HepG2 (cell line): ENCODE data around the gene CST3. TPM values are rescaled to one million over a fixed set of nuclear protein-coding genes. Genes with fewer than 3 reads are reported as not detected.

ENCODE experiments used
- ARNTL ChIP-seq: sonication (generic); formaldehyde crosslinking; IDR thresholded peaks from 2 replicates; pipeline ENCODE4 v1.4.0; 2020; ENCODE audit warnings: mild to moderate bottlenecking, missing genetic modification reagents
- FOSL2 ChIP-seq: sonication (generic); formaldehyde crosslinking; IDR thresholded peaks from 2 replicates; pipeline ENCODE4 v1.4.0; 2020; ENCODE audit warnings: missing genetic modification reagents
- FUBP1 ChIP-seq: sonication (generic); formaldehyde crosslinking; IDR thresholded peaks from 2 replicates; pipeline ENCODE4 v1.5.1; 2020; ENCODE audit warnings: missing genetic modification reagents, mild to moderate bottlenecking, borderline replicate concordance
- HMGA1 ChIP-seq: sonication (generic); formaldehyde crosslinking; conservative IDR thresholded peaks from 2 replicates; pipeline ENCODE4 v1.4.0; 2020; ENCODE audit warnings: missing genetic modification reagents
- MED1 ChIP-seq: sonication (generic); formaldehyde crosslinking; IDR thresholded peaks from 2 replicates; pipeline ENCODE4 v1.4.0; 2020; ENCODE audit warnings: missing genetic modification reagents
- MTA1 ChIP-seq: sonication (generic); formaldehyde crosslinking; IDR thresholded peaks from 2 replicates; pipeline ENCODE4 v1.4.0; 2020; ENCODE audit warnings: missing genetic modification reagents, mild to moderate bottlenecking, borderline replicate concordance
- MXD1 ChIP-seq: sonication (generic); formaldehyde crosslinking; IDR thresholded peaks from 2 replicates; pipeline ENCODE4 v1.4.0; 2020; ENCODE audit warnings: mild to moderate bottlenecking, missing genetic modification reagents
- NBN ChIP-seq: fragments of 450-650 bp; conservative IDR thresholded peaks from 2 replicates; pipeline ENCODE4 v1.6.1; 2017
- PITX1 ChIP-seq: sonication (generic); formaldehyde crosslinking; IDR thresholded peaks from 2 replicates; pipeline ENCODE4 v1.5.1; 2020; ENCODE audit warnings: mild to moderate bottlenecking, missing genetic modification reagents
- RNF2 ChIP-seq: fragments of 450-650 bp; conservative IDR thresholded peaks from 2 replicates; pipeline ENCODE4 v1.6.1; 2016; ENCODE audit warnings: low read depth
- SMAD1 ChIP-seq: sonication (generic); formaldehyde crosslinking; IDR thresholded peaks from 2 replicates; pipeline ENCODE4 v1.4.0; 2020; ENCODE audit warnings: missing genetic modification reagents, low read depth, mild to moderate bottlenecking, borderline replicate concordance
- SSRP1 ChIP-seq: IDR thresholded peaks from 2 replicates; pipeline ENCODE4 v1.6.1; 2016; ENCODE audit warnings: control low read depth
- THAP8 ChIP-seq: sonication (generic); formaldehyde crosslinking; IDR thresholded peaks from 2 replicates; pipeline ENCODE4 v1.5.1; 2020; ENCODE audit warnings: missing genetic modification reagents, mild to moderate bottlenecking, borderline replicate concordance
- USF2 ChIP-seq, 2 experiments: sonication (generic) in 1 of 2; formaldehyde crosslinking in 1 of 2; IDR thresholded peaks; 2 replicates each; pipeline versions ENCODE4 v1.5.1 to v1.6.1; 2011 to 2020; ENCODE audit warnings: borderline replicate concordance in 1 of 2, low read depth in 1 of 2, low read length in 1 of 2, mild to moderate bottlenecking in 1 of 2, missing genetic modification reagents in 1 of 2, moderate library complexity in 1 of 2
- ZBTB39 ChIP-seq: sonication (generic); formaldehyde crosslinking; IDR thresholded peaks from 2 replicates; pipeline ENCODE4 v1.5.0; 2020; ENCODE audit warnings: missing genetic modification reagents
- ZNF12 ChIP-seq: sonication (generic); formaldehyde crosslinking; IDR thresholded peaks from 2 replicates; pipeline ENCODE4 v1.5.0; 2020; ENCODE audit warnings: missing genetic modification reagents
- ZNF230 ChIP-seq: sonication (generic); formaldehyde crosslinking; IDR thresholded peaks from 2 replicates; pipeline ENCODE4 v1.4.0; 2020; ENCODE audit warnings: mild to moderate bottlenecking, missing genetic modification reagents
- ZNF34 ChIP-seq: sonication (generic); formaldehyde crosslinking; IDR thresholded peaks from 2 replicates; pipeline ENCODE4 v1.4.0; 2020; ENCODE audit warnings: mild to moderate bottlenecking, missing genetic modification reagents, borderline replicate concordance
- ZNF549 ChIP-seq: sonication (generic); formaldehyde crosslinking; IDR thresholded peaks from 2 replicates; pipeline ENCODE4 v1.5.0; 2020; ENCODE audit warnings: missing genetic modification reagents
- ZNF747 ChIP-seq: sonication (generic); formaldehyde crosslinking; IDR thresholded peaks from 2 replicates; pipeline ENCODE4 v1.8.1; 2023; ENCODE audit warnings: missing genetic modification reagents, mild to moderate bottlenecking, borderline replicate concordance
- ZNF878 ChIP-seq: sonication (generic); formaldehyde crosslinking; IDR thresholded peaks from 2 replicates; pipeline ENCODE4 v1.8.1; 2023; ENCODE audit warnings: mild to moderate bottlenecking, missing genetic modification reagents, moderate library complexity
- polyA plus RNA-seq, 8 experiments: library from polyadenylated mRNA; depleted of rRNA in 3 of 8; stranded (reverse) in 7 of 8; unstranded in 1 of 8; fragments of >200 nt; fragmentation: Illumina TruSeq in 4 of 8; extraction: Trizol in 4 of 8; gene quantifications; 2 replicates each; pipeline versions ENCODE4 v1.2.1 to v1.2.3, GENCODE V29; 2011 to 2016; ENCODE audit warnings: low read depth in 4 of 8, missing spikeins in 1 of 8, mixed read lengths in 1 of 8; ENCODE audit not compliant: insufficient read depth in 1 of 8
- total RNA-seq, 5 experiments: library from RNA; depleted of rRNA; stranded (reverse); fragments of >200 nt; fragmentation: Illumina TruSeq; extraction: Trizol; gene quantifications; 2 replicates each; pipeline ENCODE4 v1.2.3, GENCODE V29; 2016; ENCODE audit warnings: low read depth in 1 of 5

CST3 gene
- total and polyA plus RNA-seq, 2 of the 13 experiments (the other 11 are each of a cell fraction or from before 2014, with no cell fraction given): 690 to 1,005 TPM

GRCh38 chr20:23659989-23660837 is 22.5 kb upstream of the CST3 start (continued):
- TF ChIP-seq FUBP1 (CRISPR knock-in tag) (0 out of 2 replicates have a peak, but pooled peaks have one; percentile 49), SMAD1 (CRISPR knock-in tag) (0 out of 2 replicates have a peak, but pooled peaks have one; percentile 33), ZNF878 (0 out of 2 replicates have a peak, but pooled peaks have one; percentile 69), ZNF230 (CRISPR knock-in tag) (0 out of 2 replicates have a peak, but pooled peaks have one; percentile 6), ZNF12 (CRISPR knock-in tag) (peak; percentile 38; the same call in 1 of the 2 replicates), THAP8 (CRISPR knock-in tag) (no peak), PITX1 (CRISPR knock-in tag) (peak; percentile 55), FOSL2 (CRISPR knock-in tag) (peak; percentile 53), USF2 (IDR thresholded peaks at IDR 0.05; ENCODE audit: low read depth, low read length) (peak; percentile 71), USF2 (CRISPR knock-in tag; IDR thresholded peaks at IDR 0.05; ENCODE audit: borderline replicate concordance) (peak; percentile 77; the same call in 1 of the 2 replicates), ZNF549 (CRISPR knock-in tag) (no peak), MTA1 (no peak), ZNF747 (CRISPR knock-in tag) (0 out of 2 replicates have a peak, but pooled peaks have one; percentile 24), ZNF34 (peak; percentile 81; the same call in 1 of the 2 replicates), MXD1 (no peak), RNF2 (no peak), ARNTL (CRISPR knock-in tag) (0 out of 2 replicates have a peak, but pooled peaks have one; percentile 27), HMGA1 (CRISPR knock-in tag) (no peak; the same call in 1 of the 2 replicates), NBN (no peak; the same call in 1 of the 2 replicates), ZBTB39 (CRISPR knock-in tag) (0 out of 2 replicates have a peak, but pooled peaks have one; percentile 11), SSRP1 (CRISPR knock-in tag) (no peak; the same call in 1 of the 2 replicates), MED1 (0 out of 2 replicates have a peak, but pooled peaks have one; percentile 32)
